ENCODE results near the gene ITIH5. TPM values are rescaled to one million over a fixed set of nuclear protein-coding genes. Genes with fewer than 3 reads are reported as not detected.

Gene ITIH5
- total and polyA plus RNA-seq, 9 of the 15 experiments (the other 6 are each of a cell fraction or from before 2014, with no cell fraction given): 0.52 to 4.5 (median 2.6) TPM

DNA sequence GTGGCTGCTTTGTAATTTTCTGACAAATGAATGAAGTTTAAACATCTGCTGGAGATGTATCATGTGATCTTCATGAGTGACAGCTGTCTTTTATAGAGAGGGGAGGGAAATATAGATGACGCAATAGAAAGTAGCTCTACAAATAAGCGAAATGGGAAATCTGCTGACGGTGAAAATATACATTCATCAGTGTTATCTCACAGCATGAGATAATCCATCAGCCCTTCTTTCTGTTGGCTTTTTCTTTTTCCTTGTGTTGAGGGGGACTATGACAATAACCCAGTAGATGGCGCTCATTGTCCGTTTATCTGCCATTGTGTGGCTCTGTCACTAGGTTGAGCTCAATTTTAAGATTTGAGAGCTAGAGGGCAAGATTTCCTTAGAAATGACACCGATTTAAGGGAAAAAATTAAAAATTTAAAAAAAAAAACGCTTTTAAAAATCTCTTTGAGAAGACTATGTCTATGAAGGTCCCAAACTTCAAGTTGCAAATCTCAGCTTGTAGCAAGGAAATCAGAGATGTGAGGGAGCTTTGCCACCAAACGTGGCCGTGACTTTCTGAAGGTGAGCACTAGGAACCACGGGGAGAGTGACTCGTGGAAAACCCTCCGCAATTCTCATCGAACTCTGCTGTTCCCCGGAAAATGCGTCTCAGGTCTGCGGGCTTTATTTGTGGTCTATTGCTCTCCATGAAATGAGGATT lies 141.3 kb downstream of the ITIH5 start (continued):
- TF ChIP-seq SMC3 (conservative IDR thresholded peaks at IDR 0.05; ENCODE audit: insufficient read depth, low read depth, low read length) (peak; percentile 72), ZNF444 (CRISPR knock-in tag; IDR thresholded peaks at IDR 0.05) (no peak), CBX5 (IDR thresholded peaks at IDR 0.05; ENCODE audit: borderline replicate concordance, low read depth) (no peak), NR1H2 (CRISPR knock-in tag; IDR thresholded peaks at IDR 0.05) (no peak), ZNF699 (CRISPR knock-in tag; IDR thresholded peaks at IDR 0.05; ENCODE audit: insufficient replicate concordance) (no peak), JUN (IDR thresholded peaks at IDR 0.05; ENCODE audit: borderline replicate concordance, low read depth, low read length) (no peak), JUN (CRISPR knock-in tag; IDR thresholded peaks at IDR 0.05; ENCODE audit: borderline replicate concordance) (no peak), TRIM28 (IDR thresholded peaks at IDR 0.05) (no peak), STAT5A (IDR thresholded peaks at IDR 0.05; ENCODE audit: borderline replicate concordance, low read length) (no peak), MEIS2 (IDR thresholded peaks at IDR 0.05; ENCODE audit: partially characterized antibody) (peak; percentile 57), NR3C1 (CRISPR knock-in tag; IDR thresholded peaks at IDR 0.05) (no peak), RBM22 (IDR thresholded peaks at IDR 0.05; ENCODE audit: low read depth, low read length, poor library complexity, severe bottlenecking) (no peak), ZNF408 (CRISPR knock-in tag; IDR thresholded peaks at IDR 0.05; ENCODE audit: low read depth) (no peak), RUNX1 (IDR thresholded peaks at IDR 0.05; ENCODE audit: low read depth) (no peak), U2AF2 (optimal IDR thresholded peaks at IDR 0.05; ENCODE audit: low read depth, low read length) (no peak), ETS2 (tag; IDR thresholded peaks at IDR 0.05; ENCODE audit: borderline replicate concordance, poor library complexity, severe bottlenecking) (no peak), C11orf30 (IDR thresholded peaks at IDR 0.05; ENCODE audit: low read depth) (peak; percentile 88), ZFP30 (CRISPR knock-in tag; IDR thresholded peaks at IDR 0.05; ENCODE audit: borderline replicate concordance) (no peak)
- TF ChIP-seq, protein P1, sequence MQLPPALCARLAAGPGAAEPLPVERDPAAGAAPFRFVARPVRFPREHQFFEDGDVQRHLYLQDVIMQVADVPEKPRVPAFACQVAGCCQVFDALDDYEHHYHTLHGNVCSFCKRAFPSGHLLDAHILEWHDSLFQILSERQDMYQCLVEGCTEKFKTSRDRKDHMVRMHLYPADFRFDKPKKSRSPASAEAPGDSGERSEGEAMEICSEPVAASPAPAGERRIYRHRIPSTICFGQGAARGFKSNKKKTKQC (CRISPR knock-in tag; IDR thresholded peaks at IDR 0.05): no peak
- TF ChIP-seq, protein P2, sequence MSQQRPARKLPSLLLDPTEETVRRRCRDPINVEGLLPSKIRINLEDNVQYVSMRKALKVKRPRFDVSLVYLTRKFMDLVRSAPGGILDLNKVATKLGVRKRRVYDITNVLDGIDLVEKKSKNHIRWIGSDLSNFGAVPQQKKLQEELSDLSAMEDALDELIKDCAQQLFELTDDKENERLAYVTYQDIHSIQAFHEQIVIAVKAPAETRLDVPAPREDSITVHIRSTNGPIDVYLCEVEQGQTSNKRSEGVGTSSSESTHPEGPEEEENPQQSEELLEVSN (IDR thresholded peaks at IDR 0.05; ENCODE audit: borderline replicate concordance in 1 of 2, extremely low read depth in 1 of 2, insufficient read depth in 1 of 2, insufficient read length in 1 of 2, low read depth in 1 of 2, low read length in 1 of 2, poor library complexity in 1 of 2, severe bottlenecking in 1 of 2): no peak
- TF ChIP-seq, protein P3, sequence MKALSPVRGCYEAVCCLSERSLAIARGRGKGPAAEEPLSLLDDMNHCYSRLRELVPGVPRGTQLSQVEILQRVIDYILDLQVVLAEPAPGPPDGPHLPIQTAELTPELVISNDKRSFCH (CRISPR knock-in tag; IDR thresholded peaks at IDR 0.05): no peak
- TF ChIP-seq, protein P3 (tag; IDR thresholded peaks at IDR 0.05): no peak
- TF ChIP-seq, protein P4, sequence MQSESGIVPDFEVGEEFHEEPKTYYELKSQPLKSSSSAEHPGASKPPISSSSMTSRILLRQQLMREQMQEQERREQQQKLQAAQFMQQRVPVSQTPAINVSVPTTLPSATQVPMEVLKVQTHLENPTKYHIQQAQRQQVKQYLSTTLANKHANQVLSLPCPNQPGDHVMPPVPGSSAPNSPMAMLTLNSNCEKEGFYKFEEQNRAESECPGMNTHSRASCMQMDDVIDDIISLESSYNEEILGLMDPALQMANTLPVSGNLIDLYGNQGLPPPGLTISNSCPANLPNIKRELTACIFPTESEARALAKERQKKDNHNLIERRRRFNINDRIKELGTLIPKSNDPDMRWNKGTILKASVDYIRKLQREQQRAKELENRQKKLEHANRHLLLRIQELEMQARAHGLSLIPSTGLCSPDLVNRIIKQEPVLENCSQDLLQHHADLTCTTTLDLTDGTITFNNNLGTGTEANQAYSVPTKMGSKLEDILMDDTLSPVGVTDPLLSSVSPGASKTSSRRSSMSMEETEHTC (IDR thresholded peaks at IDR 0.05): no peak
